ENCODE measurements around the gene GRID2.

Gene GRID2

DNA sequence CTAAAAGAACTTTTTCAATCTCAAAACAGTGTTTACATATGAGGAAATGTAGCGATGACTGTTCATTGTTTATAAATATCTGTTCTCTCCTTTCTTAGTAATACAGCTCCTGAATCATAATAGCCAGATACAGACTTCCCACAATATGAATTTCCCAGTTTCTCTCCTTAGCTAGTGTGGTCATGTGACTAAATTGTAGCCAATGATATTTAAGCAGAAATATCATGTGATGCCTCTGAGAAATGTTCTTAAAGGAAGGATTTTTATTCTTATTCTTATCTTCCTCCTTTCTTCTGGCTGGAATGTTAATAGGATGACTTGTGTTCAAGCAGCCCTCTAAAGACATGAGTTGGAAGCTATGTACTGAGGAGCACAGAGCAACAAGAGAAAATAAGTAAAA, 1141.1 kb downstream of the GRID2 start:
- no peak for DNase-seq

GRCh38 chr4:93446038-93446437, 1142.3 kb downstream of the GRID2 start:
- no peak for DNase-seq

DNA sequence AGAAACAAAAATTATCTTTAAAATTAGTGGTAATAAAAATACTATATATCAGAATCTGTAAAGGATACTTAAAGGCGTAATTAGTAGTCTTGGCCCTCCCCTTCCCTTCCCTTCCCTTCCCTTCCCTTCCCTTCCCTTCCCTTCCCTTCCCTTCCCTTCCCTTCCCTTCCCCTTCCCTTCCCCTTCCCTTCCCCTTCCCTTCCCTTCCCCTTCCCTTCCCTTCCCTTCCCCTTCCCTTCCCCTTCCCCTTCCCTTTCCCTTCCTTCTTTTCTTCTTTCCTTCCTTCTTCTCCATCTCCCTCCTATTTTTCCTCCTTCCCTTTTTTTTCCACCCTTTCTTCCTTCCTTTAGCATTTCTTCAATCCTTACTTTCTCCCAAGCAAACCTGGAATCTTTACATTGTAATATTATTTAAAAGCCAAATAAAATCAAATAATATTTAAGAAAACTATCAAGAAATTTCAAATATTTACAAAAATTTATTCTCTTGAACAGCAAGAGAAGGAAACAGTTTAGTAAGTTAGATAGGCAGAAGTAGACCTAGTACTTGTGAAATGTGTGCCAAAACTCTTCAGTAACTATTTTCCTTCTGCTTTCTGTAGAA, 1145.0 kb downstream of the GRID2 start:
- DNase-seq, result no peak

DNA sequence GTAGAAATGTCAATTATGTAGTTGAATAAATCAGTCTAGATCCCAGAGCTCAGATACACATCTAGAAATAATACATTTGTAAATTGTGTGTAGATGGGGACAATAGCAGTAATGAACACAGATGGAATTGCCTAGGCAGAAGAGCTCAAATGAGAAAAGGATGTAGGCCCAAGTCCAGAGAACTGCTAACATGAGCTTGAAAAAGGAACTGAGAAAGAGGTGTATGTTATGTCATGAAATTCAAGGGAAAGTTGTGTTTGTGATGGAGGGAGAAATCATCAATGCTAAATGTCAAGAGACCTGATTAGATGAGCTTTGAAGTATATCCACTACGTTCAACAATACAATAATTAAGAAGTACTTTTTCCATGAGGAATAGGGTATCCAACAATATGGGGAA, 1148.2 kb downstream of the GRID2 start:
- no peak for DNase-seq

DNA sequence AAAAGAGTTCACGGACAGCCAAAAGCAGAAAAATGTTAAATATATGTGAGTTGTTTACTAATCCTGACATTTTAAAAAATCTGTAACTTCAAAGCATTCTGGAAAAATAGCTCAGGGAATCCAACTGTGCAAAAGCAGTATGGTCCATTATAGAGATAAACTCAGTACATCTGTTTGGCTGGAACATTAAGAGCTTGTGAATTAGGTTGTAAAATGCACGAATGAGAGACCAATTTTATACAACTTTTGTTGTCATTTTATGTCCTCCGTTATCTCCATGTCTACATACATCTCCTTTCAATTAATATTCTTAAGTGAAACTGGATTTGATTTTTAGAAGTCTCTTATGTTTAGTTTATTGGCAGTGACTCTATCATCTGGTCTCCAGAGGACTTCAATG, 1157.8 kb downstream of the GRID2 start:
- DNase-seq, result no peak

GRCh38 chr4:93466446-93466845, 1162.7 kb downstream of the GRID2 start:
- DNase-seq, result no peak

GRCh38 chr4:93467484-93468155, 1163.9 kb downstream of the GRID2 start:
- no peak for DNase-seq

DNA sequence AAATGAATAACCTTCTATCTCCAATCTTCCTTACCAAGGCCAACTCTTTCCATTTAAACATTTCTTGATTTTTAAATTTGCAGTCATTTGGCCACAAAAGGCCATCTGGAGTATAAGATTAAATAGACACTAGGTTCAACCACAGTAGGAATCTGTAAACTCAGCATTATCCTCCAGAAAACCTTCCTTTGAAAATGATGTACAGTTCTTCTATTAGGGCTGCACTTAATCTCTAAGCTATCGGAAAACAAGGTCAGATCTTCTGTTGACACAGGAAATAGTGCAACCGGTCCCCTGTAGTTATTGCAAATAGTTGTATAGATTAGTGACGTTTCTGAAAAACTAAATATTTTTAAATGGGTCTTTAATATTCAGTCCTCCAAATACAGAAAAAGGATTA, 1165.8 kb downstream of the GRID2 start:
- DNase-seq, result no peak

DNA sequence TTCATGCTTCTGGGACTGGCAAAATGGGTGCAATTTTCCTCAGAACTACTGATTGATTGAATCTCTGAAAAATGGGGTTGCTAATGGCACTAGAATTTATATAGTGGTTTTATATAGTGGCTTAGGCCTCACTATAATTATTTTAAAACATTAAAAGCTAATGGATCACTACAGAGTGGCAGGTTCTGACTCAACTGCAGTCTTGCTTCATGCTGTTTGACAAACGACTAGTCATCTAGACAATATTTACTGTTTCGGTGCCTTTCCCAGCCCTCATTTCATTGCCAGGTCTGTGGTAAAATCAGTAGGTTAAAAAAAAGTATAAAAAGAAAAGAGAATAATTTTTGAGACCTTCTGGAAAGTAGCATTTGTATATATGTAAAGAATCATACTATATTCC, 1172.0 kb downstream of the GRID2 start:
- no peak for DNase-seq

- DNase-seq, result no peak
Measured at GRCh38 chr4:93478805-93479204, 1175.0 kb downstream of the GRID2 start.

DNA sequence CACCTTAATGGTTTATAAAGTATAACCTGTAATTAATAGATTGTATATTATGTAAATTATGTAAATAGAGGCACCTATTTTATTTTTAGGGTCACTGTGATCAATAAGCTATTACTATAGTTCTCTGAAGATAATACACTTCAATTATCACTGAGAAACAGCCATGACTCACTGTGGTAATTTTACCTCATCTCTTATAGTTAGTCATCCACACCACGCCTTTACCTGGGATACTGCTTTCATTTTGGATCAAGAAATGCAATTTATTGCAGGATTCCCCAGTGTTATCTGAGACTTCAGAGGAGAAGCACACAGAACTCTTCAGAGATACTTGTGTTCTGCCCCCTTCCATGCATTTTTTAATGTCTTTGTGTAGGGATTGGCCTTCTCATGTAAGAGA, 1176.7 kb downstream of the GRID2 start:
- DNase-seq, result no peak

- DNase-seq, result no peak
Measured at GRCh38 chr4:93495346-93495745, 1191.6 kb downstream of the GRID2 start.

DNA sequence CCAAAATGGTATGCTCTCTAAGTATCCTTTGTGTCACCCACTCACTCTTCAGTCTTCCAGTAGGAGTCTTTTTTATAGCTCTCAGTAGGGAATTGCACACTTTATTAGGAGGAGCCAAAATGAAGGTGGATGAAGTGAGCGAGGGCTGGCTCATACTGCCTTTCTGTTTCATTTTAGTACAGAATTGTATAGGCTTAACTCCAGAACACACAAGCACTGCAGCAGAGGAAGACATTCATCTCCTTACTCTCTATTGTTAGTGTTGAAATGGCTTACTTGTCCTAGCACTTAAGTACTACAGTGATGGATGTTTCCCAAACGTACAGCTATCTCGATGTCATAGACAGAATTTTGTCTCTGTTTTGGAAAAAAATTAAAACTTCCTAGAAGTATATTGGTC, 1197.5 kb downstream of the GRID2 start:
- no peak for DNase-seq

DNA sequence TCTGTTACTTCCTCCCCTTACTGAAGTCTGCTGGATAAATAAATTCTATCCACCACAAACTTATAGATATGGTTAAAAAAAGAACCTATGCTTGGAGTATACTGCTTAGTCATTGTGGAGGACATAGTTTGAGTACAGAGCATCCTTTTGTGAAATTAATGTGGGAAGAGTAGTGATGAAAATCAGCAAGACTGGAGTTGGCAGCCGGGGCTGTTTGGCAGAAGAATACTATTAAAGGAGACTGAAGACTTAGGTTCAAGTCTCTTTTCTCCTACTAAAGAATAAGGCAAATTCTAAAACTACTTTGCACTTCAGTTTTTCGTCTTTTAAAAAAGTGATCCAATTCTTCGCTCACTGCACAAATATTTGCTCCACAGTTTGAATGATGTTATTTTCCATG, 1198.2 kb downstream of the GRID2 start:
- no peak for DNase-seq

DNA sequence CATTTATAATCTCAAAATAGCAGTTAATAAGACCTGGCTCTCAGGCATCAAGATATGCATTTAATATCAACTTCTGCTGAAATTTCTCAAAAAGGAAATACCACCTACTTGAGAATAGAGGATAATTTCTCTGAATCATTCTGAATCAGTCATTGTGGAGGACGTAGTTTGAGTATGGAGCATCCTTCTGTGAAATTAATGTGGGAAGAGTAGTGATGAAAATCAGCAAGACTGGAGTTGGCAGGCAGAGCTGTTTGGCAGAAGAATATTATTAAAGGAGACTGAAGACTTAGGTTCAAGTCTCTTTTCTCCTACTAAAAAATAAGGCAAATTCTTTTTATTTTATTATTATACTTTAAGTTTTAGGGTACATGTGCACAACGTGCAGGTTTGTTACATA, 1199.2 kb downstream of the GRID2 start:
- DNase-seq, result no peak

DNA sequence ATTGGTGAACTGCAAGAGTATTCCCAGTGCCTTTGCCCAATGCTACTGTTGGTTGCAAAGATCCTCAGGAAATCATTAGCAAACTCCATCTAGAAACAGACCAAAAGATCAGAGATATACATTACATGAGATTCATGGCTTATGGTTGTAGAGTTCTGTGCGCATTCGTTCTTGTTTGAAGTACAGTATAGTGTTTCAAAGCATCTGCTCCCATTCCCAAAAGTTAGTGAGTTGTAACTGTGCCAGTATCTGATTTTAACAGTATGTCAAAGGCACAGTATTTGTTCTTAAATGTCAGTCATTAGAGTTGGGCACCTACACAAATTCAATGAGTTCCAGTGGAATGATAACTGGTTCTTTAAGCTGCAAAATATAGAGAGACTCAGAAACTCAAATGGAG, 1210.1 kb downstream of the GRID2 start:
- DNase-seq, result no peak

- no peak for DNase-seq
Measured at GRCh38 chr4:93515208-93515607, 1211.4 kb downstream of the GRID2 start.

DNA sequence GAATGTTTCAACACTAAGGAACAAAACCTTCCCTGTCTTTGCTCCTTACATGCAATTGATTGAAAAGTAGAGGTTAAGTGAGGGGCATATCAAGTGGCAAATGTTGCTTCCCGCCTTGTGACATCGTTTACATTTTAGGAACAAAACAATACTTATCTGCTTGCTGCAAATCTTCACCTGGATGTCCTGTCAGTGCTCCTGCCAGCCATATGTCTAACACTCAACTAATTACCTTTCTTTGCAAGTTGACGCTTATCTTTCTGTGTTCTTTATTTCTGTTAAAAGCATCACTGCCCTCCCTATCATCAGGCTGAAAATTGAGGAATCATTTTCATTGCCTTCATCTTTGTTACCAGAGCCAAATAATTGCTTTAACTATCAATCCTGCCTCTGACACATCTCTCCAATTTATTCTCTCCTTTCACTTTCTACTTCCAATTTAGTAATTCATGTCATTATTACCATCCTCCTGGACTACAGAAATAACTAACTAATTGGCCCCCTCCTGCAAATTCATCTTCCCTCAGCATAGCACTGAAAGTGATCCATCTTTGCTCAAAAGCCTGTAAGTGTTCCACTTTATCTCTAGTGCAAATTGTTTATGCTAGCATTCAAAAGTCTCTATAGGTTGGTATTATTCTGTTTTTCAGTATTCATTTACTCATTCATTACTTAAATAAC, 1226.1 kb downstream of the GRID2 start:
- DNase-seq, result no peak

DNA sequence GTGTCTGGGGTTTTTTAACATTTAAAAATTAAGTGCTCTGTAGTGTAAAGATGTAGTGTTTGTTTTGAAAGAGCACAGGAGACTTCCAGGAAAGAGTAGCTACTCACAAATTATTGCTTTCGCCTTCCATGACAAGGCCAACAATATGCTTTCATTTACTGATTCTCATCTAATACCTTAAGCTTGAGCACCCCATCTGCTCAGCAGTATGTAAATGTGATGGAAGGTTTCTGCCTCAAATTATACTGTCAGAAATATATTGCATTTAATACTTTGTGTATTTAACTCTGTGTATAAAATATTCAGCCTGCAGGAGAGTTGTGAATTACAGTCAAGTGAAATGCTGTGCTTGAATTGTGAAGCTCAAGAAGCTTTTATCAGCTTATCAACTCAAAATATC, 1228.5 kb downstream of the GRID2 start:
- DNase-seq, result no peak

GRCh38 chr4:93540562-93540961, 1236.8 kb downstream of the GRID2 start:
- DNase-seq, result no peak

GRCh38 chr4:93561842-93562241, 1258.1 kb downstream of the GRID2 start:
- DNase-seq, result no peak

GRCh38 chr4:93568758-93569157, 1265.0 kb downstream of the GRID2 start:
- DNase-seq, result no peak

GRCh38 chr4:93573285-93573684, 1269.5 kb downstream of the GRID2 start:
- no peak for DNase-seq

- DNase-seq, result no peak
Measured at GRCh38 chr4:93578942-93579341, 1275.2 kb downstream of the GRID2 start.

DNA sequence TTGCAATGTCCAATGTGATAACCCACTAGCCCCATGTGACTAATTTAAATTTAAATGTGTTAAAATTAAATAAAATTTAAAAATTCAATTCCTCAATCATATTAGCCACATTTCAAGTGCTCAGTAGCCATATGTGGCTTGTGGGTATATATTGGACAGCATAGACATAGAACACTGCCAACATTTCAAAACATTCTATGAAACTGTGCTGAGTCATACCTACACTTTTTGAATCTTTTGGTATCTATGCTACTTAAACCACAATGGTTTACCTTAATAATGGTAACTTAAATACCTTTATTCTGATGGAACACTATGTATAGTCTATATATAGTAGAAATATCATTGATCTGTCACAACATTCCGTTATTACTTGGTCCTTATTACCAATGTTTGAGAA, 1301.4 kb downstream of the GRID2 start:
- no peak for DNase-seq
